Epidermal melanocyte (primary cell): ENCODE results near the gene EPHB2.

ENCODE experiments used
- DNase-seq: peaks from one replicate; pipeline ENCODE4 v3.0.0; 2011; ENCODE audit warnings: low spot score; ENCODE audit not compliant: insufficient read length

The EPHB2 gene

DNA sequence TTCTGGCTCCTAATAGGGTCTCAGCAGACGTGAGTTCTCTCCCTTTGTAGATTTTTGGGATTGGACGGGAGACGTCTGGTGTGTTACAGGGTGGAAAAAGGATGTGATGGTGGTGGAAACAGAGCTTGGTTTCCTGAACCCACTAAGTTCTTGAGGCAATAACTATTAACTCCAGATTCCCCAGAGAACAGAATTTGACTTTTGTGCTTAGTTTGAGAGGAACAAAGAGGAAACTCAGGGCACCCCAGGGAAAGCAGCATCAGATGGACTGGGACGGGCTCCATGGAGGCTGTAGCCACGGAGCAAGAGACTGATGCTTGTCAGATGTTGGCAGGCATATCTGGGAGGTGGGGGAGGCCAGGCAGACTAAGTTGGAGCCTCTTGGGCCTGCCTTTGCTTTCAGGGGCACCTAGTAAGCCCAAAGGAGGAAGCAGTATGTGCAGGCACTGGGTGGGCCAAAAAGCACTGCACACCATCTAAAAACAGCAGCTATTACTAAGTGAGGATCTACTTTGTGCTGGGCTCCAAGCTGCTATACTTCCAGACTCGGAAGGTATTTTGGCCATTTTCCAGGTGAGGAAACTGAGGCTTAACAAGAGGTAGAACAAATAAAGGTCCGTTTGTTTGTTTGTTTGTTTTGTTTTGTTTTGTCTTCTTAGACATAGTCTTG is 66.9 kb downstream of the EPHB2 start:
- DNase-seq = no peak

DNA sequence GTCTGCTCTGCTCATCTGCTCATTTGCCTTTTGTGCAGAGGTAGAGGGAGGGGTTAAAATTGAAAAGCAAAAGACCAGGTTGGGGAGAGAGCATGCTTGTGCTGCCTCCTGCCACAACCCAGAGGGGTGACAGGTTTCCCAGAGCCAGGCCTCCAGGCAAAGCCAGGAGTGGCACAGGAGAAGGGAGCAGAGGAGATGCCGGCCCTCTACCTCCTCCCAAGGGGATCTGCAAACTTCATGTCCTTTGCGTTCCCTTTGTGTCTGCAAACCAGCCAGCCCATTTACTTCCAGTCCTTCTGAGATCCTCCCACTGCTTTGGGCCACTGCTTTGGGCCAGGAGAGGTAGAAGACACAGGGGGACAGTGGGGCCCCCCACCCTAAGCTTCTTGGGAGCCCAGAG is 67.8 kb downstream of the EPHB2 start:
- DNase-seq = no peak

DNA sequence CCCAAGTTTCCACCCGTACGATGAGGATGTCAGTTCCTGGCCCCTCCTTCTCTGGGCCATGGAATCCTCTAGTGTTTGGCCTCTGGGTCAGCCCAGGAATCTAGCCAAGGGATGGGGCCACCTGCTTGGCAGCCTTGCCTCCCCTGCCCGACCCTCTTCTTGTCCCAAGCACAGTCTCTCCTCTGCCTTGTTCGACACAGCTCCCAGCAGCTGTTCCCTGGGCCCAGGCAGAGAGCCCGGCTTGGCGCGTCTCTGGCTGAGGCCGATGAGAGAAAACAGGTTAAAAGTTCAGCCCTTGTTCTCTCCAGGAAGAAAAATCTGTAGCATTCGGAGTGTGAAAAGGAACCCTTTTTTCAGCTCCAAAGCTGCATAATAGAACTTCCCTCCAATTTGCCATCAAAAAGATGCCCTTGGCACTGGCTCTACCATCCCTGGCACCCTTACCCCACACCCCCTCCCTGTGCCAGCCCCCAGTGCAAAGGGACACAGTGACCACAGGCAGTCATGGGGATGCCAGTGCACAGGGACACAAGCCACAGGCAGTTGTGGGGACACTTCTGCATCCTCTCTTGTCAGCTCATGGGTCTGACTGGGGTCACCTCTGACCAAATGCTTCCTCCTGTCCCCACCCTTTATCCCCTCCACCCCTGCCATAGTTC is 68.4 kb downstream of the EPHB2 start:
- DNase-seq = no peak

DNA sequence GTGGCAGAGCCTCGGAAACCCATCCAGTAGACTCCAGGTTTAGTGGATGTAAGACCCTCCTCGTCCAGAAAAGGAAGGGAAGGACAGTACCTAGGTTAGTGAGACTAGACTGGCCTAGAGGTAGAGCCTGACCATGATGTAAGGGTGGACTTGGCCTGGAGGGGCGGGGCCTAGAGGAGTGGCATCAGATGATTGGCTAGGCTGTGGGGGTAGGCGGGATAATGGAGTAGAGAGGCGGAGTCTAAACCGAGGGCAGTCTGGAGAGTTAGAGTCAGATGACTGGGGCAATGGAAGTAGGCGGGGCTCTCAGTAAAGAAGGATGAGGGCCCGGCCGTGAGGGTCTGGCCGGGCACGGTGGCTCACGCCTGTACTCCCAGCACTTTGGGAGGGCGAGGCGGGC is 70.1 kb downstream of the EPHB2 start:
- no peak for DNase-seq

DNA sequence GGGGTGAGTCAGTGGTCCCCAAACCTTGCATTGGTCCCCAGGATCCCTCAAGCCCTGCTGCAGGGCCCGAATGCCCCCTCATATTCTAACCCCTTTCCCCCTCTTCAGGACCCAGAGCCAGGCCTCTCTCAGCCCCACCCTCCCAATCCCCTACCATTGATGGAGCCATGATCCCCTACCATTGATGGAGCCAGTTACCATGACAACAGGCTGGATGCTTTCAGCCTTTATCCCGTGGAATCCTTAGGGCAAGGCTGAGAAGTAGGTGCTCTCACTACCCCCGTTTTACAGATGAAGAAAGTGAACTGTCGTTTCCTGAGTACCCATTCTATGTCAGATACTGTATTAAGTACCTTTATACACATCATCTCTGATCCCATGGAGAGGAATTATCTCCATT is 70.8 kb downstream of the EPHB2 start:
- no peak for DNase-seq

DNA sequence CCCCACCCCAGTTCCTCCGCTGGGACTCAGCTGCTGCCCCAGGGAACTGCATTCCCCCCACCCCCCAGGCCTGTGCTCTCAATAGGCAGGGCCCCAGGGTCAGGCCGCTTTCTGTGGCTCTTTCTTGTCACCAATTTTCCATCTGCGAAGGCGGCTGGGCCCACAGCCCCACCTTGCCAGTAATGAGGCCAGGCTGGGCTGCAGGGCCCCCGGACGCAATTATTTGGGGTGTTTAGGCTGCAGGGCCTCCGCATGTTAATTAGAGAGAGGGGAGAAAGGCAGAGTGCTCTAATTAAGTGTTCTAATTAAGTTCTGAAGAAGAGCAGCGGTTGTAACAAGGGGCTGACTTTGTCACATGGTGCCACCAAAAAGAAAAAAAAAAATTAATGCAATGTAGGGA is 71.8 kb downstream of the EPHB2 start:
- no peak for DNase-seq

DNA sequence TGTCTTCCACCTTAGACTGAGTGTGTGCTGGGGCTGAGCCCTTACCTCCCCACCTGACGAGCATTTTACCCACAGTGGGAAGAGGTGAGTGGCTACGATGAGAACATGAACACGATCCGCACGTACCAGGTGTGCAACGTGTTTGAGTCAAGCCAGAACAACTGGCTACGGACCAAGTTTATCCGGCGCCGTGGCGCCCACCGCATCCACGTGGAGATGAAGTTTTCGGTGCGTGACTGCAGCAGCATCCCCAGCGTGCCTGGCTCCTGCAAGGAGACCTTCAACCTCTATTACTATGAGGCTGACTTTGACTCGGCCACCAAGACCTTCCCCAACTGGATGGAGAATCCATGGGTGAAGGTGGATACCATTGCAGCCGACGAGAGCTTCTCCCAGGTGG is 73.7 kb downstream of the EPHB2 start:
- DNase-seq = no peak

DNA sequence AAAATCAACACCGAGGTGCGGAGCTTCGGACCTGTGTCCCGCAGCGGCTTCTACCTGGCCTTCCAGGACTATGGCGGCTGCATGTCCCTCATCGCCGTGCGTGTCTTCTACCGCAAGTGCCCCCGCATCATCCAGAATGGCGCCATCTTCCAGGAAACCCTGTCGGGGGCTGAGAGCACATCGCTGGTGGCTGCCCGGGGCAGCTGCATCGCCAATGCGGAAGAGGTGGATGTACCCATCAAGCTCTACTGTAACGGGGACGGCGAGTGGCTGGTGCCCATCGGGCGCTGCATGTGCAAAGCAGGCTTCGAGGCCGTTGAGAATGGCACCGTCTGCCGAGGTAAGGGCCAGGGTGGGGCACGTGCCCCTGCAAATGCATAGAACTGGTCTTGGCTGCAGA is 74.1 kb downstream of the EPHB2 start:
- DNase-seq = no peak

DNA sequence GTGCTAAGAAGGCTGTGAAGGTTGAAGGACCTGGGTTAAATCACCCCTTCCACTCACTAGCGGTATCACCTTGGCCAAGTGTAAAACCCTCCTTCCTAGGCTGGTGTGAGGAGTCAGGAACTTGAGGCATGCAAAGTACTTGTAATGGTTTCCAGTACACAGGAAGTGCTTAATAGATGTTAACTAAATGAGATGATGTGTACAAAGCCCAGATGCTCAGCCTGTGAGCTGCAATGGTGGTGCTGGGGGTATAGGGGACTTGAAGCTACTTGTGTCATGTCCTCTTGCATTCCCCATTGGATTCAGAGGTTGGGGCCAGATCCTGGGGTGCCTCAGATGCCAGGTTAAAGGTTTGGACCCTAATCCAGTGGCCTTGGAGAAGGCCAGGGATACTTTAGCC is 75.5 kb downstream of the EPHB2 start:
- no peak for DNase-seq

DNA sequence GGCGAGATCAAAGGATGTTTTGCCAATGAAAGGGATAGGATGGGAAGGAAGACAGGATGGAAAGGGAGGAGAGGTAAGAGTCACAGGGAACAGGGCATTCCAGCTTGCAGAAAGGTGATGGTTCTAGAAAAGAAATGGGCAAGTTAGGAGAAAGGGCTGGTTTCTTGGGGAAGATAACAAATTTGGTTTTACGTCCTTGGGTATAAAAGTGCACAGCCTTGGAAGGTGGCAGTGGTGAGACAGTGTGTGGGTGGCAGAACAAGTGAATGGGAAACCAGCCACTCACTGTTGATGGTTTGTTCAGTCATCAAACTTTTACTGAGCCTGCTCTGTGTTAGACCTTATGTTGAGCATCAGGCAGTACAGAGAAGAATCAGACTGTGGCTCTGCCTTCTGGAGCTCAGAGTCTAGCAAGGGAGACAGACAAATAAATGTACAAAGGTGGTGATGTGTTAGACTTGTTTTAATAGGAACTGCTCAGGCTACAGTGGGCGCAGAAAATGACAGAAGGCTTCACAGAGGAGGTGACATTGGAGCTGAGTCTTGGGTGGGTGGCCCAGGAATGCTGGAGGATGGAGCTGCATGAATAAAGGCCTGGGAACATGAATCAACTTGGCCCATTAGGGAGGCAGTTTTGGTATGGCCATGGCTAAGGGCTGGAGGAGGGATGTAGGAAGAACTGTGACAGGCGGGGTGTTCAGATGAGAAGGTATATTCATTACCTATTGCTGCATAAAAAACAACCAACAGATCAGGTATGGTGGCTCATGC is 76.3 kb downstream of the EPHB2 start:
- DNase-seq = no peak

DNA sequence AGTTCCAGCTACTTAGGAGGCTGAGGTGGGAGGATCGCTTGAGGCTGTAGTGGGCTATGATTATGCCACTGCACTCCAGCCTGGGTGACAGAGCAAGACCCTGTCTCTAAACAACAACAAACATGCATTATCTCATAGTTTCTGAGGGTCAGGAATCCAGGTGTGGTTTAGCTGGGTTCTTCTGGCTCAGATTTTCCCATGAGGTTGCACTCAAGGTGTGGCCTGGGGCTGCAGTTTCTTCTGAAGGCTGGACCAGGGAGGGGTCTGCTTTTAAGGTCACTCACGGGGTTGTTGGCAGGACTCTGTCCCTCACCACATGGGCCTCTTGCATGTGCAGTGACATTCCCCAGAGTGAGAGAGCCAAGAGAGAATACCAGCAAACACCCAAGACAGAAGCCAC is 77.0 kb downstream of the EPHB2 start:
- DNase-seq = no peak

DNA sequence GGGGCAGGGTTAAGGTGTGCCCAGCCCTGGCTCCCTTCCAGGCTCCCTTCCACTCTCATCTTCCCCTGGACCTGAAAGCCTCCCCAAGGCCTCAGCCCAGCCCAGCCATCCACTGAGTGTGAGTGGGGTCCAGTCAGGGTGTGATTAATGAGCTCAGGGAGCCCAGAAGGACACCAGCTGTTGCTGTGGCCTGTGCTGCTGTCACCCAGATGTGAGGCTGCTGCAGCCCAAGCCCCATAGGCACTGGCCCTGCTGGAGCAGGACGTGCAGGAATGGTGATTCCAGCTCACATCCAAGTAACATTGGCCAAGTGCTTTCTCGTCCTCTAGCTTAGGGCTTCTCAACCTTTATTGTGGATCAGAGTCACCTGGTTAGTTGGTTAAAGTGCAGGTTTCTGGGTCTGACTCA is 77.6 kb downstream of the EPHB2 start:
- DNase-seq = peak; percentile 70

DNA sequence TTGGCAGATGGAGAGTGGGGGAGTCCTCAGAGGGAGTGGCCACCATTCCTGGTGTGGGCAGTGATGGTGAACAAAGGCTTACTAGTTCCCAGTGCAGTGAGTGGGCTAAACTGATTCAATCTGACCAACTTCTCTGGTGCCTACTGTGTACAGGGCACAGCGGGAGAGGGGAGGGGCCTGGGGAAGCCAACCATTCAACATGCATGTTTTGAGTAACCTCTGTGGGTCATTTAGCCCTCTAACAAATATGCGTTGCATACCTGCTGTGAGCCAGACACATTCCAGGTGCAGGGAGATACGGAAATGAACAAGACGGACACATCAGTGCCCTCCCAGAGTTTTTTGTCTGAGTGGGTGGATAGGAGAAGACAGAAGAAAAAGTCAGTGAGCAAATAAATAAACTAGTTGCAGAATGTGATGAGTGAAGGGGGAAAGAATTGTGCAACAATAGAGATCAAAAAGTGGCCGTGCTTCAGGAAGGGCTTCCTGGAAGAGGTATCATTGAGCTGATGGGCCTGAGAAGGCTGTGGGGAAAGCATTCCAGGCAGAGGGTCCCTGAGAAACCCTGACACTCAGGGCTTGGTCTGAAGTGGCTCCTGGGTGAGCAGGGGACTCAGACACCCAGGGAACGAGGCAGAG is 78.8 kb downstream of the EPHB2 start:
- DNase-seq = no peak

DNA sequence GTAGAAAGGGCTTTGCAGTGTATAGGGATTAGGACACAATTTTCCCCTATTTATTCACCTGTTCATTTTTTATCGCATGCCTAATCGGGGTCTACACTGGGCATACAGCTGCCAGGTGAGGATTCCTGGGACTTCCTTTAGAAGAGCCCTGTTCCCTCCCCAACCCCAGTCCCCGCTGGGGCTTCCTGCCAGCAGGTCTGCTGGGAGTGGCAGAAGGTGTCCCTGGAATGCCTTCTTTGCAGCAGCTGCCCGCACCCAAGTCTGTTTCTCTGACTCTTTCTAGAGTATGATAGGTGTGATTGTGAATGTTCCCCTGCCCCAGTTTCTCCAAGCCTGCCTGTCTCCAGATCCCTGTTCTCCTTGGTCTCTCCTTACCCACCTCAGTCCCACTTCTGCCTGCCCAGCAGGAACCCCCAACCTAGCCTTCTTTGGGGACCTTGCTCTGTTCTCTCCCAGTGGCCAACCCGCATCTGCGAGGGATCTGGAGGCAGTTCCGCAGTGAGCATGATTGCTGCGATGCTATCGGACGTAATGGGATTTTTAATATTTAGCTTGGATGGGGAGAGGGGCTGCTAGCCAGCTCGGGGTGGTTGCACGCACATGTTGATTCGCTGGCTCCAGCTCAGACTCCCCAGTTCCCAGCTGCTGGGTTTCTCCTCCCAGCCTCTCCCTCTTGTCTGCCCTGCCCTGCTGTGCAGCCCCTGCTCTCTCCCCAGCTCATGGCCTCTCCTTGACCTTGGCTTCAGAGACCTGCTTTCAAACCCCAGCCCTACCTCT is 79.8 kb downstream of the EPHB2 start:
- no peak for DNase-seq

DNA sequence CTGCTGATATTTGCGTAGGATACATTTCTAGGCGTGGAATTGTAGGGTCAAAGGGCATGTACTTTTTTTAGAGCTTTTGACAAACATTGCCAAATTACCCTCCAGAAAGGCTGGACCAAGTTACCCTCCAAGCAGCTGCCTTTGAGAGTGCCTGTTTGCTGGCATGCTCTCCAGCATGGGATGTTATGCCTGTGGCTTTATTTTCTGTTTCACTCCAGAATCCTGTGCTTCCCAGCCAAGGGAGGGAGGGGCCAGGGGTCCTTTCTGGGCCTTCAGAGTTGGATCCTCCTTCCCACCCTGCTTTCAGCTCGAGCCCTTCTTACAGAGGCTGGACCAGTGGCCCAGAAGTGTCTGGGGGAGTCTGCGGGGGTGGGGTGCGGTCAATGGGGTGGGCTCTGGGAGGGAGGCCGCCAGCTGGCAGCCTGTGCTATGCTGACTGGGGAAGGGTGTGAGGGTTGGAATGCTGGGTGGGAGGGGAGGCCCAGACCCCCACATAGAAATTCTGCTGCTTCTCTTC is 81.2 kb downstream of the EPHB2 start:
- DNase-seq = no peak

DNA sequence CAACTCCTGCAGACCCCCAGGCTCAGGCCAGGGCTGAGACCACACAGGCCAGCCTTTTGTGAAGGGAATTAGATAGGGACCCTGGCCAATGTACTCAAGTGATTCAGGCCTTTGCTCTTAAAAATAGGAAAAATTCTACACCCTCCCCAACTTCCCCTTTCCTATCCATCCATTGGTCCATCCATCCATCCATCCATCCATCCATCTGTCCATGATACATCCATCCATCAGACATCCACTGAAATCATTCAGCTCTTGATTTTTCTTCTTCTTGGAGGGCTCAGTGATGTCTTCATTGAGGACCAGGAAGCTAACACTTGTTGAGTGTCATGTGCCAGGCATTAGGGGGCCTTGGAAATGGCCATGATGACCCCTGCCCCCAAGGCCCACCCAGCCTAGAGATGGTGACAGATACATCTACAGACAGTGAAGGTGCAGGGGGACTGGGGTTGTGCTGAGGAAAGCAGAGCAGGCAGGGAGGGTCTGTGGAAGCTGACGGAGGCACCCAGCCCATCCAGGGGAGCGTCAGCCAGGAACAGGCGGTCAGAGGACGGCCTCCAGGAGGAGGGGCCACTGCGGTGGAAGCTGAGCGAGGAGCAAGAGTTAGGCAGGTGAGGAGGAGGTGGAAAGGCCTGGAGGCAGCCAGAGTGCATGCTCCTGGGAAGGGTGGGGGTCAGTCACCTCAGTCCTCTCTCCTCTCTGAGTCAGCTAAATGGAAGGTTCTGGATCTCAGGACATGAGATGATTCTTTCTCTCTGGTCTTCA is 81.9 kb downstream of the EPHB2 start:
- DNase-seq = no peak

DNA sequence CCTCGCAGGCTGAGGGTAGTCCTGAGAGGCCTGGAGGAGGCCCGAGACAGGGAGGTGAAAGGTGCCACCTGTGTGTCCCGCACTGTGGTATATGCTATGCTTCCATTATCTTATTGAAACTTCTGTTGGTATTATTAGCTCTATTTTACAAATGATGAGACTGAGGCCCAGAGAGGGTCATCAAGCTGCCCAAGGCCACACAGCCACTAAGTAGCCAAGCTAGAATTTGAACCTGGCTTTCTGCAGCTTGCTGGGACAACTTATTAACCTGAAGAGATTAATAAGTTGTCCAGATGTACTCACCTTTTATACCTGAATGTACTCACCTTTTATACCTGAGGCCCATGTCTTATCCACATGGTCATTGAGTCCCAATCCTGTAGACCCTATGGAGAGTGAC is 83.0 kb downstream of the EPHB2 start:
- no peak for DNase-seq

DNA sequence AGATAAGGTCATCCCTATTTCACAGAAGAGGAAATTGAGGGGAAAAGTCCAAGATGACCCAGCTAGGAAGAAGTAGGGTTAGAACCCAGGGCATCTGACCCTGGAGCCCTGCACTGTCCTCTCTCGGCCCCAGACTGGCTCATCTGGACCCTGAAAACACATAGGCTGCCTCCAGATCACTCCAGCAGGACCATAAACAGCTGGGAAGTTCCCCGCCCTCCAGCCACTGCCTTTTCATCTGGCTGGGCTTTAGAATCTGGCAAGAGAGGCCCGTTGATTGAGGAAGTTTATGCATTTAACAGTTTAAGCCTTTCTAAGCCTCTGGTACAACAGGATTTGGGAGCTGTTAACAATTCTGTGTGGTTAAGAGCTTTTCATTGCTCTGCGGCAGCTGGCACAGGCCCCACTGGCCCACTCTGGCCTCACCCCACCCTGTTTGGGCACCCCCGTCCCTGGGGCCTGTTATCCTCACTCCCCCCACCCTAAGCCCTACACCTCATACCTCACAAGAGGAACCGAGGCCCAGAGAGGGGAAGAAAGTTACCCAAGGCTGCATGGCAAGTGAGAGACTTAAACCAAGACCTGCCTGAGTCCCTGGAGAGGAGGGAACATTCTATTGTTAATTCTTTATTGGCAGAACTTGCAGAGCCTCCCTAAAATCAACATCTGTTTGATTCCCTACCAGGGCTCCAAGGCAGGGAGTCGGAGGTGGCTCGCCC is 84.2 kb downstream of the EPHB2 start:
- peak; percentile 44 for DNase-seq

DNA sequence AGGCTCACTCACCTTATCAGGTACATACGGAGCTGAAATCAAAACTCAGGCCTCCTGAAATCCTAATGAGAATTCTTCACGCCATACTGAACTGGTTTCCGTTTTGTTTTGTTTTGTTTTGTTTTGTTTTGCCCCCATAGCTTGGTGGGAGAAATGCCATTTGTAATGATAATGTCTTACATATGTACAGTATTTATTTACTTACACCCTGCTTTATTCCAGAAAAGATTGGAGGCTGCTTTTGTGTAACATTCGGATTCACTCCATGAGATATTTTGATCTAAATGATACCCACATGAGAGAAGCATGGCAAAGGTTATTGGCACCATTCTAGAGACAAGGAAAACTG is 84.7 kb downstream of the EPHB2 start:
- no peak for DNase-seq

DNA sequence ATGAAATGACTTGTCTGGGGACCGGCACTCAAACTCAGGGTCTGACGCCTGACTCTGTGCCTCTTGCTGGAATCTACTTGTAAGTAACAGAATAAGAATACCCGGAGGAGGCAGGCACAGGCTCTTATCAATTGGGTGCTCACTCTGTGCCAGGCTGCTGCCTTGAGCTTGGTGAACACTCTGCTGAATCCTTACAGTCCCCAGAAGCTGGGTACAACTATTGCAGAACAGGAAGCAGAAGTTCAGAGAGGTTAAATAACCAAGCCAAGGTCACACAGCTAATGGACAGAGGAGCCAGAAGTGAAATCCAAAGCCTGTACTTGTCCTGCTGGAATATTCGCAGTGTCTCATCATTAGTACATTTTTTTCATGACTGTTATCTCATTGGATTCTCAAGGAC is 86.0 kb downstream of the EPHB2 start:
- no peak for DNase-seq
